Measurements from ENCODE around the gene FNTB.
A peak's percentile ranks its signal among the peaks of the same experiment; 100 is the strongest.

Gene FNTB

GRCh38 chr14:65095633-65096205 is 109.0 kb downstream of the FNTB start:
- DNase-seq, result no peak

DNA sequence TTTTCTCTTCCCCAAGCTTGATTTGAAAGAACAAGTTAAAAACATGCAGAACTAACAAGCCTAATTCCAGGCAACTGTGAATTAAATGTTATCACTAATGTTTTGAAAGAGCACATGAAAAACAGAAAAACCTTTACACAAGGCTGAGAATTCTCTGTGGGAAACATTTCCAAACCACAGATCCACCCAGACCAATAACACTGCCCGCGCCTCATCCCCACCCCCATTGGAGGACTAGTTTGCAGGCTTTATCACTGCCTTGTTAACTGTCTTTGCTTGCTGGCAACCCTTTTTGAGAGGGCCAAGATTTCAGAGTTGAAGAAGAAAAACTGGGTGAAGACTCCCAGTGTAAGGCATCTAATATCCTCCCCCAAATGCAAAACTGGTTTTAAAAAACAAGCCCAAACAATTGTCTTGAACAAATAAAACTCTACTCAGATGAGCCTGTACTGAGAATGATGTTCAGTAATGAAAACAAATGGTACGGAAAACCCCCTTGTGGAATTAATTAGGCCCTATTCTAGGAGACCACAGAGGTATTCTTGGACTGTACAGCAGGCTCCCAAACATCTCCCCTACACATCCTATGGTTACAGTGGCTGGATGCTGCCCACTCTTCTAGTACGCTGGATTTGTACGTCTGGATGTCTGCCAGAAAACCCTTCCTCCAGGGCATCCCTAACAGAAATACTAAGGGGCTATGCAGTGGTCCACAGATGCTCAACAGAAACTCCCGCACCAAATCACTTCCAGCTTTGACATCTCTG is 109.8 kb downstream of the FNTB start:
- no peak for DNase-seq

GRCh38 chr14:65098586-65098985 is 111.9 kb downstream of the FNTB start:
- DNase-seq, result no peak

GRCh38 chr14:65100922-65101541 is 114.3 kb downstream of the FNTB start:
- no peak for DNase-seq

DNA sequence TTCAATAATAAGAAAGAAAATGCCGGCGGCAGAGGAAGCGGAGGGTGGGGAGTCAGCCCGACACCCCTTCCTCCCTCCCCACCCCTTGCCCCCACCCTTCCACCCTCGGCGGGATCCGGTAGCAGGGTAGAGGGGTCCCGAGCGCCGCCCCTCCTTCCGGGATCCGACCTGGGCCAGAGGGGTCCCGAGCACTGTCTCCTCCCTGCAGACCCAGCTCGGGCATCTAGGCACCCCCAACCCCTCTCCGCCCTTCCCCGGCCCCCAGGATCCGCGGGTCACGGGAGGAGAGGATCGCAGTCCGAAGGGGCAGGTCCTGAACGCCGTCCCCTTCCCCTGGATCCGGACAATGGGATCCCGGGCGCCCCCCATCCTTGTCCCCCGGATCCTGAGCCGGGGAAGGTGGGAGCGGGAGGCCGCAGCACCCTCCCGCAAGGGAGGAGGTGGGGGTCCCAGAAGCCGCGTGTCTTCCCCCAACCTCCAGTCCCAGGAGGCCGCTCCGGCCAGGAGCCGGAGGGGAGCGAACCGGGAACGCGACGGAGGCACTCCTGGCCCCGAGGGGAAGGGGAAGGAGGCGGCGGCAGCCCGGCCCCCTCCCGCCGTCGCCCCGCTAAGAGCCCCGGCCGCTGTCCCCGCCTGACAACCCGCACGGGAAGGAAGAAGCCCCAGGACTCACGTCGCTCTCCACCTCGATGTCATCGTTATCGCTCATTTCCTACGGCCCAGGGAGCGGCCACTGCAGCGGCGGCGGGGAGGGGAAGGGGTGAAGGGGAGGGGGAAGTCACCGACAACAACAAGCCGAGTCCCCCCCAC is 115.1 kb downstream of the FNTB start:
- DNase-seq, result no peak

GRCh38 chr14:65102441-65103149 is 115.9 kb downstream of the FNTB start, which contains the start of gene MAX:
MAX (minus strand) TSS chr14:65102517; CDS start chr14:65102339, 178 bp downstream.
- DNase-seq, result peak; percentile 100

- no peak for DNase-seq
Measured at GRCh38 chr14:65103150-65103760, 116.6 kb downstream of the FNTB start.

GRCh38 chr14:65104791-65105190 is 118.1 kb downstream of the FNTB start:
- DNase-seq, result no peak

- no peak for DNase-seq
Measured at GRCh38 chr14:65106316-65106715, 119.6 kb downstream of the FNTB start.

DNA sequence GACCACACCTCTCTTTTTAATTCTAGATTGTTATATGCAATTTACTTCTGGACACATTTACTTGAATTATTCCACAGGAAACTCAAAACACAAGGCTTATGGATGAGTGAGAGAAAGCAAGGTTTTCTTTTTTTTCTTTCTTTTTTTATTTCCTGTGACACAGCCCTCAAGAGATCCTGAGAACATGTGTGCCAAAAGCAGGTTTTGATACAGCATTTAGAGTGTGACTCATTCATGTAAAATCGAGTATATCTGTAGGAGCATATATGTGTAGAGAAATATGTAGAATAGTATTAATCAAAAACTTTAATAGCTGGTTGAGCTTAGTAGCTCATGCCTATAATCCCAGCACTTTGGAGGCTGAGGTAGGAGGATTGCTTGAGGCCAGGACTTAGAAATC is 120.0 kb downstream of the FNTB start:
- DNase-seq, result no peak

GRCh38 chr14:65107200-65107599 is 120.5 kb downstream of the FNTB start:
- no peak for DNase-seq

- no peak for DNase-seq
Measured at GRCh38 chr14:65109357-65109756, 122.7 kb downstream of the FNTB start.

DNA sequence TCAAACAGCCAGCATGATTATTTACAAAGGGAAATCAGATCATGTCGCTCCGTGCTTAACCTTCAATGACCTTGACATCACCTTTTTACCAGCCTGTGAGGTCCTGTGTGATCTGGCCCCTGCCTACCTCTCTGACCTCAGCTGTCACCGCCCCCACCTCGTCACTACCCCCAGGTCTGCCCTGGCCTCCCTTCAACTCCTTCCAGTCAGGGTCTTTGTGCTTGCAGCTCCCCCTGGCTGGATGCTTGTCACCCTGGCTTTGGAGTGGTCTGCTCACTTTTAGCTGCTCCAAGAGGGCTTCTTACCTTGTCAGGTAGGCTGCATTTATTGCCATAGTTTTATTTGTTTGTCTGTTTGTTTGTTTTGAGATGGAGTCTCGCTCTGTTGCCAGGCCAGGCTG is 123.8 kb downstream of the FNTB start:
- no peak for DNase-seq

Data from NCI-H1048 (cell line).